GM18511 (cell line): Measurements from ENCODE around the gene ASB2.
A peak's percentile ranks its signal among the peaks of the same experiment; 100 is the strongest.

Source experiments
- ATAC-seq: cut with Tn5 transposase; IDR thresholded peaks from one replicate; pipeline ENCODE4 v1.9.1; 2021; ENCODE audit warnings: mild to moderate bottlenecking, moderate library complexity; ENCODE audit not compliant: unreplicated experiment

ASB2 gene

GRCh38 chr14:93976477-93977057 is at the start of gene ASB2:
ASB2 (minus strand) TSS chr14:93976570; CDS start chr14:93964539, 12,031 bp downstream.
- ATAC-seq: peak; percentile 14

- ATAC-seq: no peak
Measured at GRCh38 chr14:94025720-94026119, 49.4 kb upstream of the ASB2 start.

- no peak for ATAC-seq
Measured at GRCh38 chr14:94024549-94024948, 48.2 kb upstream of the ASB2 start.

GRCh38 chr14:94022532-94023411 is 46.4 kb upstream of the ASB2 start:
- no peak for ATAC-seq

GRCh38 chr14:94021416-94022157 is 45.2 kb upstream of the ASB2 start:
- ATAC-seq: no peak

- no peak for ATAC-seq
Measured at GRCh38 chr14:94021001-94021400, 44.6 kb upstream of the ASB2 start.

- ATAC-seq: no peak
Measured at GRCh38 chr14:94020267-94020666, 43.9 kb upstream of the ASB2 start.

GRCh38 chr14:94019329-94019728 is 43.0 kb upstream of the ASB2 start:
- no peak for ATAC-seq

- no peak for ATAC-seq
Measured at GRCh38 chr14:94018308-94018707, 41.9 kb upstream of the ASB2 start.

GRCh38 chr14:94016446-94016976 is 40.1 kb upstream of the ASB2 start:
- no peak for ATAC-seq

- no peak for ATAC-seq
Measured at GRCh38 chr14:94015223-94015622, 38.9 kb upstream of the ASB2 start.

- ATAC-seq: no peak
Measured at GRCh38 chr14:94014382-94014781, 38.0 kb upstream of the ASB2 start.

GRCh38 chr14:94011795-94012194 is 35.4 kb upstream of the ASB2 start:
- no peak for ATAC-seq

GRCh38 chr14:94010625-94011024 is 34.3 kb upstream of the ASB2 start:
- no peak for ATAC-seq

- peak; percentile 71 for ATAC-seq
Measured at GRCh38 chr14:94009767-94010166, 33.4 kb upstream of the ASB2 start.

GRCh38 chr14:94008234-94008633 is 31.9 kb upstream of the ASB2 start:
- no peak for ATAC-seq

GRCh38 chr14:94005324-94006073 is 29.1 kb upstream of the ASB2 start:
- peak; percentile 43 for ATAC-seq

GRCh38 chr14:94004015-94004414 is 27.6 kb upstream of the ASB2 start:
- no peak for ATAC-seq

GRCh38 chr14:94003397-94003796 is 27.0 kb upstream of the ASB2 start:
- no peak for ATAC-seq

GRCh38 chr14:94001501-94002396 is 25.4 kb upstream of the ASB2 start:
- ATAC-seq: peak; percentile 65
